HG02623 (cell line): ENCODE results near the gene NIPSNAP3A.

Experiments used
- ATAC-seq: cut with Tn5 transposase; IDR thresholded peaks from one replicate; pipeline ENCODE4 v1.9.1; 2021; ENCODE audit warnings: moderate library complexity; ENCODE audit not compliant: unreplicated experiment

NIPSNAP3A gene

DNA sequence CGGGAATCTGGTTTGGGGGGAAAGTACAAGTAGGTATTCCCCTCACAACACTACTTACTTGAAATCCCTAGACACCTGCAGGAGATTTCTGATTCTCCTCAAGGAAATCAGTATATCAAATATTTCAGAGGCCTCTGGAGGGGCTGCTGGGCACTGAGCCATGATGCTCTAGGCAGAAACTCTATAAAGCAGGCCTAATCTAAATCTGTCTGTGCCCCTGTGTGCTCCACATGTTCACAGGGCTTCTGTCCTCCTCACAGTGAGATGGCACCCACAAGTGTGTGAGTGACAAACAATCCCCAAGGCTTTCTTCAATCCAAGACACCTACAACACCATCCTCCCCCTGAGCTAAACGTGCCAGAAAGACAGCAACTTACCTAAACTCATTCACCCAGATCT, 55.4 kb downstream of the NIPSNAP3A start:
- ATAC-seq = no peak

DNA sequence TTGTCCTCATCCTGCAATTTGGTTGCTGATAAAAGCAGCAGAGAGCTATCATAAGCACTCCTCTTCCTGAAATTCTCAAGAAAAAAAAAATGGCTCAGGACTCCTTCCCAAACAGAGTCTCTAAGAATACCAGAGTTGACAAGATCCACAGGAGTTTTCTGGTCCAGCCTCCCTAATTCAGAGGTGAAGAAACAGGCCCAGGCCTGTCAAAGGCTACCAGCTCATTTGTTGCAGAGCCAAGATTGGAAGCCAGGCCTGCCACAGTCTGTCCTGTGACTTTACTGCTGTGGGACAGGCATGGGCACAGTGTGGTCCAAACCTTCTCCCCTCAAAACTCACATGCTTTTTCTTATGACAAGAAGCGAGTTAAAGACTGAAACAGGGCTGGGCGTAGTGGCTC, 58.0 kb downstream of the NIPSNAP3A start:
- ATAC-seq = no peak

DNA sequence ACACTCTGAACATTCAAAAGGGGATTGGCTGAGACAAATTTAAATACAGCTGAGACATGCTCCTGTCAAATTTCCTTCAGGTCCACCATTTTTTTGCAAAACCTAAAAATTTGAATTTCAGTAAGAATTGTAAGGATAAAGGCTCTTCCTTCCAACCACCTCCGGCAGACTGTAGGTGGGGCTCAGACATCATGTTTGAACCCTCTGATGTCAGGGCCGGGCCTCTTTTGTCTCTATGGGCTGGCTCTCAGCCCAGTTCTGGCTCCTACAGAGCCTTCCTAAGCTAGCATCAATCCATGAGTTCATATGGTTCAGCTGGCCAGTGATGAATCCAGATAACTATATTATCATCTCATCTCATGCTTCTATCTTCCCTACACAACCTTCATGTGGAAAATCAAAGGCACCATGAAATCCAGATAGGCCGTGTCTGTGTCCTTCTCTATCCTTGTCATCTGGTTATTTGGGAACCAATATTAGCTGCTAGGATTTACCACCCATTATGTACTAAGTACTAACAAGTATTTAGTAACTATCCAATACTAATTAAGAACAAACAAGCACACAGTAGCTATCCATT, 60.6 kb downstream of the NIPSNAP3A start:
- ATAC-seq = no peak
